Mesodermal cell (in vitro differentiated cells): ENCODE data around the gene UMODL1.

Experiments
- H3K27ac ChIP-seq: 2 replicates; pipeline ENCODE4 v1.7.0; 2013; ENCODE audit warnings: mild to moderate bottlenecking, low read depth, low read length, moderate library complexity; ENCODE audit not compliant: severe bottlenecking
- H3K36me3 ChIP-seq: 2 replicates; pipeline ENCODE4 v1.7.1; 2013; ENCODE audit warnings: mild to moderate bottlenecking, low read length, moderate library complexity; ENCODE audit not compliant: control insufficient read depth, insufficient read depth
- H3K4me1 ChIP-seq: one replicate; pipeline ENCODE4 v1.7.1; 2013; ENCODE audit warnings: mild to moderate bottlenecking, low read length; ENCODE audit not compliant: insufficient read depth, control insufficient read depth, poor library complexity, severe bottlenecking
- H3K4me3 ChIP-seq: 2 replicates; pipeline ENCODE4 v1.7.0; 2013; ENCODE audit warnings: low read length, control low read depth, mild to moderate bottlenecking; ENCODE audit not compliant: insufficient read depth, poor library complexity, severe bottlenecking; ENCODE audit errors: extremely low read depth
- H3K9me3 ChIP-seq: 2 replicates; pipeline ENCODE4 v1.7.1; 2013; ENCODE audit warnings: mild to moderate bottlenecking, low read length, moderate library complexity; ENCODE audit not compliant: control insufficient read depth
- WGBS, 2 experiments: methylation state at CpG; one replicate each; pipeline ENCODE4 v1.1.5; 2013; ENCODE audit warnings: missing lambda C conversion rate in 2 of 2; ENCODE audit not compliant: insufficient coverage in 2 of 2; 5-methylcytosine and 5-hydroxymethylcytosine counted together

The UMODL1 gene

DNA sequence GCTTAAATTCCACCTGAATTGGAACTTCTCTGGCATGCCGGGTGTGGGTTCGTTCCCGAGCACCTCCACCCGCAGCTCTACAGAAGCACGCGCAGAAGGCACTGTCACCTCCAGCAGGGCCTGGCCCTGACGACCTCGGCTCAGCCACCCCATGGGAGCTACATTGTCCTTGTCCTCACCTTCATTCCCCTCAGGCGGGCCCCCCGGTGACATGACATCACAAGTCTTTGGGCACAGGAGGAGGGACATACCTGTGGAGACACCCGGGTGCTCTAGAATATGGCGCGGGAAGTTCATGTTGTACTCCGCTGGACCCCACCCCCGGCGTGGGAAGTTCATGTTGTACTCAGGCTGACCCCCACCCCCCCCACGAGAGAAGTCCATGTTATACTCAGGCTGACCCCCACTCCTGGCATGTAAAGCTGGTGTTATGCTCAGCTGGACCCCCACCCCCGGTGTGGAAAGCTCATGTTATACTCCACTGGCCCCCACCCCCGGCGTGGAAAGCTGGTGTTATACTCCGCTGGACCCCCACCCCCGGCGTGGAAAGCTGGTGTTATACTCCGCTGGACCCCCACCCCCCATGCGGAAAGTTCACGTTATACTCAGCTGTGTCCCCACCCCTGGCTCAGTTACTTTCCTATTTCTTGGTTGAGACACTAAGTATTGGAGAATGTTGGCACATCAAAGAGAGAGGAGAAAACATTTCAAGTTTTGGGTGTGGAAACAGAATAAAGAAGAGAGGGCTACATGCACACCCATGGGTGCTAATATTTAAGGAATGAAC is 37.6 kb downstream of the UMODL1 start:
- no peaks in the 10 kb centered on the region for H3K9me3 ChIP-seq
- no peaks in the 10 kb centered on the region for H3K36me3 ChIP-seq
- H3K4me3 ChIP-seq = no peak overlapping the region
- H3K4me1 ChIP-seq = no peaks in the 10 kb centered on the region
- 87 to 93% methylated on average over 12 to 14 of the region's 26 CpGs for WGBS, 2 experiments
- no peak overlapping the region for H3K27ac ChIP-seq

GRCh38 chr21:42109473-42109872 is 38.4 kb downstream of the UMODL1 start:
- WGBS, 2 experiments = 85 to 95% methylated on average over 6 to 13 of the region's 14 CpGs
- Histone ChIP-seq H3K4me3 (no peak overlapping the region), H3K36me3 (no peaks in the 10 kb centered on the region), H3K9me3 (no peaks in the 10 kb centered on the region), H3K4me1 (no peaks in the 10 kb centered on the region), H3K27ac (no peak overlapping the region)

GRCh38 chr21:42109873-42110525 is 38.9 kb downstream of the UMODL1 start:
- no peaks in the 10 kb centered on the region for H3K9me3 ChIP-seq
- H3K36me3 ChIP-seq = no peaks in the 10 kb centered on the region
- no peak overlapping the region for H3K4me3 ChIP-seq
- H3K27ac ChIP-seq = no peak overlapping the region
- 88 to 89% methylated on average over 17 of the region's 17 CpGs for WGBS, 2 experiments
- no peaks in the 10 kb centered on the region for H3K4me1 ChIP-seq

DNA sequence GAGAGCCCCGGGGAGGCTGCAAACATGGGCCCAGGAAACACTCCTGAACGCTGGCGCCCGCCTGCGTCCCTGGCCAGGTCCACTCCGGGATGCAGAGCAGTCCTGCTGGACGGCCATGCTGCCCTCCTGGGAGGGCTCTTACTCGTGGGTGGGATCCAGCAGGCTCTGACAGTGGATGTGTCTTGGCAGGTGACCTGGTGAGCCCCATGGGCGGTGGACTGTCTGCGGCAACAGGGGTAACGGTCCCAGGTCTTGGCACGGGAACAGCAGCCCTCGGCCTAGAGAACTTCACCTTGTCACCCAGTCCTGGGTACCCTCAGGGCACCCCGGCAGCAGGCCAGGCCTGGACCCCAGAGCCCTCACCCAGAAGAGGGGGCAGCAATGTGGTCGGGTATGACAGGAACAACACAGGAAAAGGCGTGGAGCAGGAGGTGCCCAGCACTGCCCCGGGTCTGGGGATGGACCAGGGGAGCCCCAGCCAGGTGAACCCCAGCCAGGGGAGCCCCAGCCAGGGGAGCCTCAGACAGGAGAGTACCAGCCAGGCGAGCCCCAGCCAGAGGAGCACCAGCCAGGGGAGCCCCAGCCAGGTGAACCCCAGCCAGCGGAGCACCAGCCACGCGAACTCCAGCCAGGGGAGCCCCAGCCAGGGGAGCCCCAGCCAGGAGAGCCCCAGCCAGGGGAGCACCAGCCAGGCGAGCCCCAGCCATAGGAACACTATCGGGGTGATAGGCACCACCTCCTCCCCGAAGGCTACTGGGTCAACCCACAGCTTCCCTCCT is 39.8 kb downstream of the UMODL1 start:
- no peaks in the 10 kb centered on the region for H3K9me3 ChIP-seq
- WGBS, 2 experiments = 88% methylated on average over 21 to 23 of the region's 24 CpGs
- H3K4me1 ChIP-seq = no peaks in the 10 kb centered on the region
- H3K27ac ChIP-seq = no peak overlapping the region
- no peak overlapping the region for H3K4me3 ChIP-seq
- H3K36me3 ChIP-seq = no peaks in the 10 kb centered on the region

GRCh38 chr21:42111470-42111743 is 40.3 kb downstream of the UMODL1 start:
- no peak overlapping the region for H3K27ac ChIP-seq
- H3K4me3 ChIP-seq = no peak overlapping the region
- no peaks in the 10 kb centered on the region for H3K4me1 ChIP-seq
- H3K36me3 ChIP-seq = no peaks in the 10 kb centered on the region
- H3K9me3 ChIP-seq = no peaks in the 10 kb centered on the region
- 90 to 95% methylated on average over 8 of the region's 8 CpGs for WGBS, 2 experiments

DNA sequence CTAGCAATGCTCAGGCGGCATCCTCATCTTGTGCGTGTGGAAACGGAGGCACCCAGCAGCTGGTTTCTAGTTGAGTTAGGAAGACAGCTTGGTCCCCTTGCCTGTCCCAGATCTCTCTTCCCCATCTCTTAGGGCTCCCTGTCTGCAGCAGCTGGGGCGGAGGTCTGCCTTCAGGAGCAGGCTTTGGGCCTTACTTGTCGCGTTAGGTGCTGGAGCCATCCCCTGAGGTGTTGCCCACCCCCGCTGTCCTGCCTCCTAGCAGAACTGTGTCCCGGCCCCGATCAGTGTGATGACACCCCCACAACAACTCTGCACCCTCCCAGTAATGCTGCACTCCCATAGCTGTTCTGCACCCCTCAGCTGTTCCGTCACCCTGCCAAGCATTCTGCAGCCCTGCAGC is 40.7 kb downstream of the UMODL1 start:
- Histone ChIP-seq H3K36me3 (no peaks in the 10 kb centered on the region), H3K4me1 (no peaks in the 10 kb centered on the region)
- 92 to 93% methylated on average over 7 to 10 of the region's 10 CpGs for WGBS, 2 experiments

DNA sequence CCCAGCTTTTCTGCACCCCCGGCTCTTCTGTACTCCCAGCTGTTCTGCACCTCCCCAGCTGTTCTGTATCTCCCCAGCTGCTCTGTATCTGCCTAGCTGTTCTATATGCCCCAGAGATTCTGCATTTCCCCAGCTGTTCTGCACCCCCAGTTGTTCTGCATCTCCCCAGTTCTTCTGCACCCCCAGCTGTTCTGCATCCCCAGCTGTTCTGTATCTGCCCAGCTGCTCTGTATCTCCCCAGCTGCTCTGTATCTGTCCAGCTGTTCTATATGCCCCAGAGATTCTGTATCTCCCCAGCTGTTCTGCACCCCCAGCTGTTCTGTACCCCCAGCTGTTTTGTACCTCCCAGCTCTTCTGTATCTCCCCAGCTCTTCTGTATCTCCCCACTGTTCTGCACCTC is 41.1 kb downstream of the UMODL1 start:
- no peaks in the 10 kb centered on the region for H3K9me3 ChIP-seq
- WGBS, 2 experiments = 82 to 100% methylated on average over 1 of the region's 1 CpG
- no peak overlapping the region for H3K4me3 ChIP-seq
- no peak overlapping the region for H3K27ac ChIP-seq
- H3K4me1 ChIP-seq = no peaks in the 10 kb centered on the region
- no peaks in the 10 kb centered on the region for H3K36me3 ChIP-seq

More for the DNA sequence above, 40.7 kb downstream of the UMODL1 start:
- no peaks in the 10 kb centered on the region for H3K9me3 ChIP-seq
- H3K27ac ChIP-seq = no peak overlapping the region
- H3K4me3 ChIP-seq = no peak overlapping the region

DNA sequence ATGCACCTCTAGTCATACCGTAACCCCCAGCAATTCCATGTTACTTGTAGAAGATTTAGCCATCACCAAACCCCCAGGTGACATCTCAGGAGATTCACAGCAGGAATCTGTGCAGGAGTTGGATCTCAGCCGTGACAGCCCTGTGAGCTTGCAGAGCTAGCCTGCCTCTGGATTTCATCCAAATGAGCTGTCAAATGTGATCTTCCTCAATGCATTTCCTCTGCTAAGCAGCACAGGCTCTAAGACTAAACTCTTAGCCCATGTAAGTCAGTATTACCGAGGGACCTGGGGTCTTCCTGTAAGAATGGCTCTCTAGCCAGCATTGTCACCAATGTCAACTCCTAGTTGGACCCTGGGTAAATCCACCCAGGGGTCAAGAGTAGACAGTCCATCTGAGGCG is 41.7 kb downstream of the UMODL1 start:
- Histone ChIP-seq H3K4me3 (no peak overlapping the region), H3K9me3 (no peaks in the 10 kb centered on the region), H3K36me3 (no peaks in the 10 kb centered on the region), H3K4me1 (no peaks in the 10 kb centered on the region), H3K27ac (no peak overlapping the region)
- WGBS, 2 experiments = 83 to 92% methylated on average over 4 of the region's 4 CpGs

DNA sequence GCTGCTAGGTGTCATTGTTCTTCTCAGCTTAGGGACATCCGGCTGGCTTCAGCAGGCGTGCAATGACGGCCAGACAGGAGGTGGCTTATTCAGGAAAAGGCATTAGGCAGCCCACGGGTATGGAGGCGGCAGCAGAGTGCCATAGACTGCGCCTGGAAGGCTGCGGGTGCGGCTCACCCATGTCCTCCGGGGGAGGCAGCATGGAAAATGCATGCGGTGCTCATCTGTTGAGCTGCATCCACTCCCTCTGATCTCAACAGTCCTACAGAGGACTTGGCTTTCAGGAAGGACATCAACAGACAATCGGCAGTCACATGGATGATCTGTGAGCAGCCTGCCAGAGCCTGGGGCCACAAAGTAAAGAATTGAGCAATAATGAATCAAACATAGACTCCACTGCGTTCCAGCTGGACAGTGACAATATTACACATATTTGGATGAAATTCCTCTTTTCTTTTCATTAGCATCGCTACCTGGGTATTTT is 42.9 kb downstream of the UMODL1 start:
- H3K36me3 ChIP-seq = no peaks in the 10 kb centered on the region
- no peak overlapping the region for H3K27ac ChIP-seq
- no peaks in the 10 kb centered on the region for H3K4me1 ChIP-seq
- H3K4me3 ChIP-seq = no peak overlapping the region
- no peaks in the 10 kb centered on the region for H3K9me3 ChIP-seq
- WGBS, 2 experiments = 87 to 90% methylated on average over 12 to 13 of the region's 13 CpGs

DNA sequence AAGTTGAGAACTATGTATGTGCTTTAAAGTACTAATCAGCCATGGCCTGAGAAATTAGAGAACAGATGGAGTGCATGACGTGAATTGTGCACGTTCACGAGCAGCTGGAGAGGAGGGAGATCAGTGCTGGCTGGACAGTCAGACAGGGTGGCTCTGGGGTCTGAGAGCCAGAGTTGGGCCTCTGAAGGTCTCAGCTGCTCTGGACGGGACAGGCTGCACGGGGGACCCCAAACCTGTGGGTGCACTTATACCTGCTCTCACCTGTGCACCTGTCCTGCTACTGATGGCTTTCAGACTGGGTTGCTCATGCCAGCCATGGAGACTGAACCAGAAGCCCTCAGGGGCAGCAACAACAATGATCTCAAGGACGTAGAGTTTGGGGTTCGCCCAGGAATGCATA is 43.5 kb downstream of the UMODL1 start:
- 86 to 87% methylated on average over 7 of the region's 7 CpGs for WGBS, 2 experiments
- H3K4me3 ChIP-seq = no peak overlapping the region

More for the DNA sequence above, 43.5 kb downstream of the UMODL1 start:
- H3K9me3 ChIP-seq = no peaks in the 10 kb centered on the region
- H3K27ac ChIP-seq = no peak overlapping the region
- H3K36me3 ChIP-seq = no peaks in the 10 kb centered on the region
- H3K4me1 ChIP-seq = no peaks in the 10 kb centered on the region
